Measurements from ENCODE around the gene GANC. TPM values are rescaled to one million over a fixed set of nuclear protein-coding genes. Genes with fewer than 3 reads are reported as not detected.

GANC gene
- polyA plus RNA-seq, 2 of the 4 experiments (the other 2 are of a cell fraction): 8.0 to 9.4 TPM

GRCh38 chr15:42353061-42353460 is 80.1 kb downstream of the GANC start:
- ATAC-seq (no peak), FAIRE-seq (no peak), DNase-seq (ENCODE audit: low read depth in 1 of 2, low spot score in 1 of 2) (no peak)
- WGBS (ENCODE audit: missing lambda C conversion rate): 76% methylated on average over 6 of the region's 6 CpGs
- ChIA-PET POLR2A (no interaction called here), CTCF (no interaction called here)
- TF ChIP-seq ZC3H11A (IDR thresholded peaks at IDR 0.05) (no peak), FOXS1 (CRISPR knock-in tag; IDR thresholded peaks at IDR 0.05) (no peak), HMGXB4 (CRISPR knock-in tag; IDR thresholded peaks at IDR 0.05; ENCODE audit: borderline replicate concordance) (no peak), JUNB (IDR thresholded peaks at IDR 0.05) (no peak), MAZ (IDR thresholded peaks at IDR 0.05; ENCODE audit: borderline replicate concordance, low read depth, low read length) (no peak), RARB (CRISPR knock-in tag; IDR thresholded peaks at IDR 0.05) (no peak), REST (IDR thresholded peaks at IDR 0.05) (no peak), TFCP2L1 (CRISPR knock-in tag; IDR thresholded peaks at IDR 0.05) (no peak), SMC3 (IDR thresholded peaks at IDR 0.05) (no peak), BHLHE40 (IDR thresholded peaks at IDR 0.05; ENCODE audit: low read depth, low read length) (no peak), JUN (IDR thresholded peaks at IDR 0.05) (no peak), EP300 (IDR thresholded peaks at IDR 0.05) (no peak), RAD21 (conservative IDR thresholded peaks at IDR 0.05 in 1 of 2, IDR thresholded peaks at IDR 0.05 in 1 of 2) (no peak), HOXB13 (CRISPR knock-in tag; IDR thresholded peaks at IDR 0.05; ENCODE audit: low read depth) (no peak), EHMT2 (IDR thresholded peaks at IDR 0.05; ENCODE audit: low read depth) (no peak), POLR2A (IDR thresholded peaks at IDR 0.05; ENCODE audit: low read length) (no peak)
- Histone ChIP-seq H3K9me3 (no peaks in the 10 kb centered on the region), H3K27ac (no peak overlapping the region), H3K4me2 (no peak overlapping the region), H3K4me3 (no peak overlapping the region), H3K4me1 (no peaks in the 10 kb centered on the region)

GRCh38 chr15:42354824-42355223 is 81.8 kb downstream of the GANC start:
- Histone ChIP-seq H3K4me3 (no peak overlapping the region), H3K27ac (no peak overlapping the region), H3K4me2 (no peak overlapping the region), H3K9me3 (no peaks in the 10 kb centered on the region), H3K4me1 (no peaks in the 10 kb centered on the region)
- POLR2A ChIA-PET: no interaction called here
- DNase-seq (ENCODE audit: low read depth in 1 of 2, low spot score in 1 of 2) (no peak), ATAC-seq (no peak), FAIRE-seq (no peak)
- TF ChIP-seq GATA3 (IDR thresholded peaks at IDR 0.05; ENCODE audit: borderline replicate concordance) (no peak), KDM5A (IDR thresholded peaks at IDR 0.05) (no peak), JUN (IDR thresholded peaks at IDR 0.05) (no peak), TFCP2L1 (CRISPR knock-in tag; IDR thresholded peaks at IDR 0.05) (no peak), CBX8 (IDR thresholded peaks at IDR 0.05) (no peak), PHF8 (IDR thresholded peaks at IDR 0.05; ENCODE audit: borderline replicate concordance, low read depth) (no peak), MAX (IDR thresholded peaks at IDR 0.05) (no peak), POLR2AphosphoS2 (conservative IDR thresholded peaks at IDR 0.05; ENCODE audit: low read length) (no peak), NFE2L2 (conservative IDR thresholded peaks at IDR 0.05; ENCODE audit: low read length) (no peak), EHMT2 (IDR thresholded peaks at IDR 0.05; ENCODE audit: low read depth) (no peak), ZC3H11A (IDR thresholded peaks at IDR 0.05) (no peak), RCOR1 (IDR thresholded peaks at IDR 0.05; ENCODE audit: low read depth, low read length) (no peak), RARB (CRISPR knock-in tag; IDR thresholded peaks at IDR 0.05) (no peak), FOSL2 (IDR thresholded peaks at IDR 0.05) (no peak), FOSL2 (CRISPR knock-in tag; IDR thresholded peaks at IDR 0.05) (no peak), ATOH8 (CRISPR knock-in tag; IDR thresholded peaks at IDR 0.05; ENCODE audit: low read depth) (no peak), HOXA7 (CRISPR knock-in tag; IDR thresholded peaks at IDR 0.05) (no peak), HES2 (IDR thresholded peaks at IDR 0.05) (no peak)
- CTCF ChIA-PET: no interaction called here
- WGBS (ENCODE audit: missing lambda C conversion rate): 72% methylated on average over 2 of the region's 2 CpGs

All from A549 (cell line).